HepG2 (cell line): ENCODE data around the gene PARP3. TPM values are rescaled to one million over a fixed set of nuclear protein-coding genes. Genes with fewer than 3 reads are reported as not detected.

Source experiments
- ATF7-NPFF ChIP-seq: sonication (generic); formaldehyde crosslinking; IDR thresholded peaks from 2 replicates; pipeline ENCODE4 v1.8.1; 2023; ENCODE audit warnings: mild to moderate bottlenecking, low read depth, missing genetic modification reagents, moderate library complexity
- BCL3 ChIP-seq: sonication (generic); formaldehyde crosslinking; IDR thresholded peaks from 2 replicates; pipeline ENCODE4 v1.5.1; 2020; ENCODE audit warnings: mild to moderate bottlenecking, missing genetic modification reagents, moderate library complexity
- CENPX ChIP-seq: sonication (generic); formaldehyde crosslinking; IDR thresholded peaks from 2 replicates; pipeline ENCODE4 v1.9.0; 2021; ENCODE audit warnings: mild to moderate bottlenecking, missing genetic modification reagents, moderate library complexity
- GZF1 ChIP-seq: sonication (generic); formaldehyde crosslinking; IDR thresholded peaks from 2 replicates; pipeline ENCODE4 v1.5.1; 2020; ENCODE audit warnings: mild to moderate bottlenecking, missing genetic modification reagents
- KDM3A ChIP-seq: IDR thresholded peaks from 2 replicates; pipeline ENCODE4 v1.6.1; 2018; ENCODE audit warnings: low read depth, missing compliant biosample characterization
- MBNL3 ChIP-seq: fragments of 250-450 bp; sonication (Bioruptor Pico); conservative IDR thresholded peaks from 2 replicates; pipeline ENCODE4 v1.8.0; 2022; ENCODE audit warnings: mild to moderate bottlenecking, inconsistent platforms
- MEF2D ChIP-seq: sonication (generic); formaldehyde crosslinking; IDR thresholded peaks from 2 replicates; pipeline ENCODE4 v1.5.1; 2020; ENCODE audit warnings: mild to moderate bottlenecking, missing genetic modification reagents
- POLR2A ChIP-seq, 2 experiments: IDR thresholded peaks; 2 replicates each; pipeline ENCODE4 v1.6.1; 2011; ENCODE audit warnings: low read depth in 2 of 2, low read length in 2 of 2, mild to moderate bottlenecking in 1 of 2, moderate library complexity in 1 of 2; ENCODE audit not compliant: insufficient read depth in 1 of 2
- RAD21 ChIP-seq: fragments of 450-650 bp; formaldehyde crosslinking; IDR thresholded peaks from 2 replicates; pipeline ENCODE4 v1.5.0; 2020; ENCODE audit warnings: mild to moderate bottlenecking
- RFX5 ChIP-seq: IDR thresholded peaks from 2 replicates; pipeline ENCODE4 v1.6.1; 2011; ENCODE audit warnings: low read depth, low read length, improper control_type of control experiment
- SNRNP70 ChIP-seq: fragments of 200-400 bp; formaldehyde crosslinking; IDR thresholded peaks from 2 replicates; pipeline ENCODE4 v1.6.1; 2017; ENCODE audit warnings: mild to moderate bottlenecking, low read depth, low read length, moderate library complexity
- SRSF4 ChIP-seq: fragments of 200-400 bp; formaldehyde crosslinking; IDR thresholded peaks from one replicate; pipeline ENCODE4 v1.6.1; 2018; ENCODE audit warnings: mild to moderate bottlenecking, low read depth, low read length, moderate library complexity; ENCODE audit not compliant: poor library complexity, severe bottlenecking
- WIZ ChIP-seq: sonication (generic); formaldehyde crosslinking; IDR thresholded peaks from 2 replicates; pipeline ENCODE4 v1.5.1; 2020; ENCODE audit warnings: mild to moderate bottlenecking, missing genetic modification reagents
- ZBTB1 ChIP-seq: sonication (generic); formaldehyde crosslinking; IDR thresholded peaks from 2 replicates; pipeline ENCODE4 v1.4.0; 2020; ENCODE audit warnings: missing genetic modification reagents, borderline replicate concordance
- ZC3H4 ChIP-seq: sonication (generic); formaldehyde crosslinking; IDR thresholded peaks from 2 replicates; pipeline ENCODE4 v1.4.0; 2020; ENCODE audit warnings: missing genetic modification reagents, borderline replicate concordance
- ZNF138 ChIP-seq: sonication (generic); formaldehyde crosslinking; IDR thresholded peaks from 2 replicates; pipeline ENCODE4 v1.5.0; 2020; ENCODE audit warnings: mild to moderate bottlenecking, low read depth, missing genetic modification reagents
- ZNF446 ChIP-seq: sonication (generic); formaldehyde crosslinking; IDR thresholded peaks from 2 replicates; pipeline ENCODE4 v1.5.0; 2020; ENCODE audit warnings: mild to moderate bottlenecking, missing genetic modification reagents
- ZNF773 ChIP-seq: sonication (generic); formaldehyde crosslinking; IDR thresholded peaks from 2 replicates; pipeline ENCODE4 v1.4.0; 2020; ENCODE audit warnings: missing genetic modification reagents, borderline replicate concordance
- ZXDC ChIP-seq: sonication (generic); formaldehyde crosslinking; IDR thresholded peaks from 2 replicates; pipeline ENCODE4 v1.5.0; 2020; ENCODE audit warnings: mild to moderate bottlenecking, missing genetic modification reagents
- polyA plus RNA-seq, 8 experiments: library from polyadenylated mRNA; depleted of rRNA in 3 of 8; stranded (reverse) in 7 of 8; unstranded in 1 of 8; fragments of >200 nt; fragmentation: Illumina TruSeq in 4 of 8; extraction: Trizol in 4 of 8; gene quantifications; 2 replicates each; pipeline versions ENCODE4 v1.2.1 to v1.2.3, GENCODE V29; 2011 to 2016; ENCODE audit warnings: low read depth in 4 of 8, missing spikeins in 1 of 8, mixed read lengths in 1 of 8; ENCODE audit not compliant: insufficient read depth in 1 of 8
- total RNA-seq, 5 experiments: library from RNA; depleted of rRNA; stranded (reverse); fragments of >200 nt; fragmentation: Illumina TruSeq; extraction: Trizol; gene quantifications; 2 replicates each; pipeline ENCODE4 v1.2.3, GENCODE V29; 2016; ENCODE audit warnings: low read depth in 1 of 5
- TF ChIP-seq, protein P1 (sequence below): sonication (generic); formaldehyde crosslinking; IDR thresholded peaks from 2 replicates; pipeline ENCODE4 v1.4.0; 2020; ENCODE audit warnings: missing genetic modification reagents, borderline replicate concordance
- TF ChIP-seq, protein P2 (sequence below): sonication (generic); formaldehyde crosslinking; IDR thresholded peaks from 2 replicates; pipeline ENCODE4 v1.4.0; 2020; ENCODE audit warnings: missing genetic modification reagents, borderline replicate concordance

Gene PARP3
- total and polyA plus RNA-seq, 2 of the 13 experiments (the other 11 are each of a cell fraction or from before 2014, with no cell fraction given) = 11.2 to 21.5 TPM

DNA sequence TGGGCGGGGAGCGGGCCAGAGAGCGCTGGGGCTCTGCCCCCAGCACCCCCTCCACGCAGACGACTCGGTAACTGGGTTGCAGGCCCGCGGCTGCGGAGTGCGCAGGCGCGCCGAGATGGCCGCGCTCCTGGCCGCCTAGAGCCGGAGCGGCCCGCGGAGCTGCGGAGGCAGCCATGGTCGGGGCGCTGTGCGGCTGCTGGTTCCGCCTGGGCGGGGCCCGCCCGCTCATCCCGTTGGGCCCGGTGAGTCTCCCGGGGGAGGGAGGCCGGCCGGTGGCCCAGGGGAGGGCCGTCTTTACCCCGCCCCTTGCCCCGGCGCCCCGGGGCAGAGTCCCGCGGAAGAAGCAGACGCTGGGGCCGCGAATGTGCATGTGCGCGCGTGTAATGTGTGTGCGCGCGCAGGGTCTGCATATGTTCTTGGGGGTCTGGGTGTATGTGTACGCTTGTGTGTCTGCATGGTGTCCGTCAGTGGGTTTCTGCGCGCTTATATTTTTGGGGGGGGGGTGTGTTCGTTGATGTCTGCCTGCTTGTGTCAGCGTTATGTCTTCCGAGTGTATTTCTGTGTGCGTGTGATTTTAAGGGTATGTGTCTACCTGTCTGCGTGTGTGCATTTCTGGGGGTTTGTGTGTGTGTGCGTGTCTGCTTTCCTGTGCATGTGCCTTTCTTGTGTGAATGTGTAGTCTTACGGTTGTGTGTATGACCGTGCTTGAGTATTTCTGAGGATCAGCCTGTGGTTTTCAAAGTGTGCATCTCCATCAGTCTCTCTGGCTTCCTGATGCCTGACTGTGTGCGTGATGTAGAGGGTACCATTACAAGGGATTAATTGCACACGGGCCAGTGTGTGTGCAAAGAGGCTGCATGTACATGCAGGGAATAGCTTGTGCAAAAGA lies 33.0 kb downstream of the PARP3 start, which contains the start of gene ABHD14A (continued):
- TF ChIP-seq ZXDC (peak; percentile 32; the same call in 1 of the 2 replicates), ZBTB1 (CRISPR knock-in tag) (no peak), WIZ (CRISPR knock-in tag) (no peak; the same call in 1 of the 2 replicates), SRSF4 (no peak), ZNF773 (CRISPR knock-in tag) (no peak), RFX5 (no peak), KDM3A (CRISPR knock-in tag) (no peak), ZNF446 (no peak), CENPX (no peak), BCL3 (no peak), ATF7-NPFF (CRISPR knock-in tag) (peak; percentile 52; the same call in 1 of the 2 replicates), RAD21 (CRISPR knock-in tag) (peak; percentile 60), GZF1 (no peak), MBNL3 (no peak), ZNF138 (CRISPR knock-in tag) (no peak), POLR2A (IDR thresholded peaks at IDR 0.05; ENCODE audit: insufficient read depth in 1 of 2, low read depth in 2 of 2, low read length in 2 of 2) (peak in 1 of 2 experiments; percentile 60; a peak in 2 of 4 replicates), MEF2D (CRISPR knock-in tag) (no peak), ZC3H4 (CRISPR knock-in tag) (0 out of 2 replicates have a peak, but pooled peaks have one; percentile 22), SNRNP70 (no peak)
- TF ChIP-seq, protein P1, sequence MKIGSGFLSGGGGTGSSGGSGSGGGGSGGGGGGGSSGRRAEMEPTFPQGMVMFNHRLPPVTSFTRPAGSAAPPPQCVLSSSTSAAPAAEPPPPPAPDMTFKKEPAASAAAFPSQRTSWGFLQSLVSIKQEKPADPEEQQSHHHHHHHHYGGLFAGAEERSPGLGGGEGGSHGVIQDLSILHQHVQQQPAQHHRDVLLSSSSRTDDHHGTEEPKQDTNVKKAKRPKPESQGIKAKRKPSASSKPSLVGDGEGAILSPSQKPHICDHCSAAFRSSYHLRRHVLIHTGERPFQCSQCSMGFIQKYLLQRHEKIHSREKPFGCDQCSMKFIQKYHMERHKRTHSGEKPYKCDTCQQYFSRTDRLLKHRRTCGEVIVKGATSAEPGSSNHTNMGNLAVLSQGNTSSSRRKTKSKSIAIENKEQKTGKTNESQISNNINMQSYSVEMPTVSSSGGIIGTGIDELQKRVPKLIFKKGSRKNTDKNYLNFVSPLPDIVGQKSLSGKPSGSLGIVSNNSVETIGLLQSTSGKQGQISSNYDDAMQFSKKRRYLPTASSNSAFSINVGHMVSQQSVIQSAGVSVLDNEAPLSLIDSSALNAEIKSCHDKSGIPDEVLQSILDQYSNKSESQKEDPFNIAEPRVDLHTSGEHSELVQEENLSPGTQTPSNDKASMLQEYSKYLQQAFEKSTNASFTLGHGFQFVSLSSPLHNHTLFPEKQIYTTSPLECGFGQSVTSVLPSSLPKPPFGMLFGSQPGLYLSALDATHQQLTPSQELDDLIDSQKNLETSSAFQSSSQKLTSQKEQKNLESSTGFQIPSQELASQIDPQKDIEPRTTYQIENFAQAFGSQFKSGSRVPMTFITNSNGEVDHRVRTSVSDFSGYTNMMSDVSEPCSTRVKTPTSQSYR (CRISPR knock-in tag) = peak; percentile 17; the same call in 1 of the 2 replicates
- TF ChIP-seq, protein P2, sequence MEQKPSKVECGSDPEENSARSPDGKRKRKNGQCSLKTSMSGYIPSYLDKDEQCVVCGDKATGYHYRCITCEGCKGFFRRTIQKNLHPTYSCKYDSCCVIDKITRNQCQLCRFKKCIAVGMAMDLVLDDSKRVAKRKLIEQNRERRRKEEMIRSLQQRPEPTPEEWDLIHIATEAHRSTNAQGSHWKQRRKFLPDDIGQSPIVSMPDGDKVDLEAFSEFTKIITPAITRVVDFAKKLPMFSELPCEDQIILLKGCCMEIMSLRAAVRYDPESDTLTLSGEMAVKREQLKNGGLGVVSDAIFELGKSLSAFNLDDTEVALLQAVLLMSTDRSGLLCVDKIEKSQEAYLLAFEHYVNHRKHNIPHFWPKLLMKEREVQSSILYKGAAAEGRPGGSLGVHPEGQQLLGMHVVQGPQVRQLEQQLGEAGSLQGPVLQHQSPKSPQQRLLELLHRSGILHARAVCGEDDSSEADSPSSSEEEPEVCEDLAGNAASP (CRISPR knock-in tag) = peak; percentile 9; the same call in 1 of the 2 replicates
